HepG2 (cell line): ENCODE measurements around the gene MEMO1.

Experiments used
- HES4 ChIP-seq: sonication (generic); formaldehyde crosslinking; IDR thresholded peaks from 2 replicates; pipeline ENCODE4 v1.9.0; 2021; ENCODE audit warnings: mild to moderate bottlenecking, missing genetic modification reagents, borderline replicate concordance
- MAFK ChIP-seq, 2 experiments: IDR thresholded peaks in 1 of 2; conservative IDR thresholded peaks in 1 of 2; 2 replicates each; pipeline ENCODE4 v1.6.1; 2011; ENCODE audit warnings: improper control_type of control experiment in 2 of 2, low read length in 2 of 2
- PHF8 ChIP-seq: sonication (generic); formaldehyde crosslinking; IDR thresholded peaks from 2 replicates; pipeline ENCODE4 v1.5.0; 2020; ENCODE audit warnings: missing genetic modification reagents
- ZBTB49 ChIP-seq: sonication (generic); formaldehyde crosslinking; IDR thresholded peaks from 2 replicates; pipeline ENCODE4 v1.4.0; 2020; ENCODE audit warnings: missing genetic modification reagents, borderline replicate concordance
- ZNF12 ChIP-seq: sonication (generic); formaldehyde crosslinking; IDR thresholded peaks from 2 replicates; pipeline ENCODE4 v1.5.0; 2020; ENCODE audit warnings: missing genetic modification reagents
- ZNF672 ChIP-seq: sonication (generic); formaldehyde crosslinking; IDR thresholded peaks from 2 replicates; pipeline ENCODE4 v1.8.1; 2022; ENCODE audit warnings: missing genetic modification reagents
- ZNF75D ChIP-seq: sonication (generic); formaldehyde crosslinking; IDR thresholded peaks from 2 replicates; pipeline ENCODE4 v1.8.1; 2023; ENCODE audit warnings: missing genetic modification reagents, mild to moderate bottlenecking, borderline replicate concordance
- ZNF776 ChIP-seq: sonication (generic); formaldehyde crosslinking; IDR thresholded peaks from 2 replicates; pipeline ENCODE4 v1.4.0; 2020; ENCODE audit warnings: mild to moderate bottlenecking, missing genetic modification reagents
- TF ChIP-seq, protein P1 (sequence below): sonication (generic); formaldehyde crosslinking; IDR thresholded peaks from 2 replicates; pipeline ENCODE4 v1.4.0; 2020; ENCODE audit warnings: missing genetic modification reagents
- TF ChIP-seq, protein P2 (sequence below): sonication (generic); formaldehyde crosslinking; IDR thresholded peaks from 2 replicates; pipeline ENCODE4 v1.8.1; 2023; ENCODE audit warnings: mild to moderate bottlenecking, missing genetic modification reagents, borderline replicate concordance

GRCh38 chr2:31909661-31910060 lies 101.1 kb downstream of the MEMO1 start:
- TF ChIP-seq, protein P1, sequence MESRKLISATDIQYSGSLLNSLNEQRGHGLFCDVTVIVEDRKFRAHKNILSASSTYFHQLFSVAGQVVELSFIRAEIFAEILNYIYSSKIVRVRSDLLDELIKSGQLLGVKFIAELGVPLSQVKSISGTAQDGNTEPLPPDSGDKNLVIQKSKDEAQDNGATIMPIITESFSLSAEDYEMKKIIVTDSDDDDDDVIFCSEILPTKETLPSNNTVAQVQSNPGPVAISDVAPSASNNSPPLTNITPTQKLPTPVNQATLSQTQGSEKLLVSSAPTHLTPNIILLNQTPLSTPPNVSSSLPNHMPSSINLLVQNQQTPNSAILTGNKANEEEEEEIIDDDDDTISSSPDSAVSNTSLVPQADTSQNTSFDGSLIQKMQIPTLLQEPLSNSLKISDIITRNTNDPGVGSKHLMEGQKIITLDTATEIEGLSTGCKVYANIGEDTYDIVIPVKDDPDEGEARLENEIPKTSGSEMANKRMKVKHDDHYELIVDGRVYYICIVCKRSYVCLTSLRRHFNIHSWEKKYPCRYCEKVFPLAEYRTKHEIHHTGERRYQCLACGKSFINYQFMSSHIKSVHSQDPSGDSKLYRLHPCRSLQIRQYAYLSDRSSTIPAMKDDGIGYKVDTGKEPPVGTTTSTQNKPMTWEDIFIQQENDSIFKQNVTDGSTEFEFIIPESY (CRISPR knock-in tag): no peak
- TF ChIP-seq, protein P2, sequence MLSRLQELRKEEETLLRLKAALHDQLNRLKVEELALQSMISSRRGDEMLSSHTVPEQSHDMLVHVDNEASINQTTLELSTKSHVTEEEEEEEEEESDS (CRISPR knock-in tag): no peak
- no peak for TF ChIP-seq ZNF776 (CRISPR knock-in tag)
- TF ChIP-seq ZNF12 (CRISPR knock-in tag): no peak
- no peak for TF ChIP-seq MAFK (conservative IDR thresholded peaks at IDR 0.05 in 1 of 2, IDR thresholded peaks at IDR 0.05 in 1 of 2; ENCODE audit: low read length in 2 of 2)
- no peak for TF ChIP-seq ZNF672
- no peak for TF ChIP-seq HES4 (CRISPR knock-in tag)
- no peak for TF ChIP-seq ZNF75D (CRISPR knock-in tag)
- TF ChIP-seq ZBTB49 (CRISPR knock-in tag): no peak
- no peak for TF ChIP-seq PHF8
